ENCODE measurements around the gene FOXJ1. TPM values are rescaled to one million over a fixed set of nuclear protein-coding genes. Genes with fewer than 3 reads are reported as not detected.
"Not testable (repeated sequence)": the region's sequence is repeated elsewhere in the genome, so short reads cannot be mapped to it uniquely, and the experiment has no call there.

The FOXJ1 gene
- total RNA-seq: not detected

GRCh38 chr17:76141212-76142038 is at the start of gene FOXJ1:
TSS of gene FOXJ1 (minus strand) at chr17:76141245. CDS start at chr17:76140395, 850 bp downstream.
- intact Hi-C loops (cut with DNase I): no loop called here
- Histone ChIP-seq H3K4me1 (peaks cover 24% of the 10 kb centered on the region), H3K36me3 (no peaks in the 10 kb centered on the region), H3K9me3 (no peaks in the 10 kb centered on the region), H3K27me3 (peaks cover 25% of the 10 kb centered on the region), H3K4me3 (peak within 1 kb of the TSS; percentile 35 to 49), H3K27ac (no peak within 1 kb of the TSS)
- DNase-seq (ENCODE audit: extremely low spot score in 2 of 2): no peak
- no peak for TF ChIP-seq CTCF (IDR thresholded peaks at IDR 0.05)
- TF ChIP-seq POLR2AphosphoS5 (IDR thresholded peaks at IDR 0.05; ENCODE audit: insufficient read depth in 1 of 2, low read depth in 1 of 2): peak in 1 of 2 donors; percentile 17
- TF ChIP-seq POLR2A (IDR thresholded peaks at IDR 0.05): no peak

GRCh38 chr17:76189741-76190140 is 48.7 kb upstream of the FOXJ1 start:
- Histone ChIP-seq H3K36me3 (no peaks in the 10 kb centered on the region), H3K27me3 (no peaks in the 10 kb centered on the region), H3K4me1 (no peaks in the 10 kb centered on the region), H3K27ac (no peak overlapping the region), H3K9me3 (no peaks in the 10 kb centered on the region), H3K4me3 (no peak overlapping the region)
- TF ChIP-seq POLR2AphosphoS5 (IDR thresholded peaks at IDR 0.05; ENCODE audit: insufficient read depth in 1 of 2, low read depth in 1 of 2) (no peak), POLR2A (IDR thresholded peaks at IDR 0.05) (no peak), CTCF (IDR thresholded peaks at IDR 0.05) (no peak)
- intact Hi-C loops (cut with DNase I): no loop called here
- DNase-seq (ENCODE audit: extremely low spot score in 2 of 2): no peak

GRCh38 chr17:76189247-76189646 is 48.2 kb upstream of the FOXJ1 start:
- Histone ChIP-seq H3K4me1 (no peaks in the 10 kb centered on the region), H3K36me3 (no peaks in the 10 kb centered on the region), H3K27ac (no peak overlapping the region), H3K9me3 (no peaks in the 10 kb centered on the region), H3K4me3 (no peak overlapping the region), H3K27me3 (no peaks in the 10 kb centered on the region)
- no peak for DNase-seq (ENCODE audit: extremely low spot score in 2 of 2)
- TF ChIP-seq POLR2AphosphoS5 (IDR thresholded peaks at IDR 0.05; ENCODE audit: insufficient read depth in 1 of 2, low read depth in 1 of 2): no peak
- TF ChIP-seq CTCF (IDR thresholded peaks at IDR 0.05): no peak
- no peak for TF ChIP-seq POLR2A (IDR thresholded peaks at IDR 0.05)
- intact Hi-C loops (cut with DNase I): no loop called here

- intact Hi-C loops (cut with DNase I): no loop called here
- no peaks in the 10 kb centered on the region for H3K27me3 ChIP-seq
- no peak for DNase-seq (ENCODE audit: extremely low spot score in 2 of 2)
- TF ChIP-seq POLR2AphosphoS5 (IDR thresholded peaks at IDR 0.05; ENCODE audit: insufficient read depth in 1 of 2, low read depth in 1 of 2) (no peak), POLR2A (IDR thresholded peaks at IDR 0.05) (no peak), CTCF (IDR thresholded peaks at IDR 0.05) (no peak)
- H3K4me1 ChIP-seq: no peaks in the 10 kb centered on the region
- no peak overlapping the region for H3K4me3 ChIP-seq
- no peak overlapping the region for H3K27ac ChIP-seq
- no peaks in the 10 kb centered on the region for H3K9me3 ChIP-seq
- H3K36me3 ChIP-seq: no peaks in the 10 kb centered on the region
Observed at GRCh38 chr17:76188213-76189016, 47.4 kb upstream of the FOXJ1 start.

GRCh38 chr17:76186774-76187173 is 45.7 kb upstream of the FOXJ1 start:
- H3K36me3 ChIP-seq; intact Hi-C loops (cut with DNase I); H3K27ac ChIP-seq; H3K4me1 ChIP-seq; H3K4me3 ChIP-seq; H3K27me3 ChIP-seq; DNase-seq (ENCODE audit: extremely low spot score in 2 of 2); H3K9me3 ChIP-seq: not testable (repeated sequence)
